GM19438 (cell line): Measurements from ENCODE around the gene DAB2IP.
"Not testable (repeated sequence)": the region's sequence is repeated elsewhere in the genome, so short reads cannot be mapped to it uniquely, and the experiment has no call there.

Experiments
- ATAC-seq: cut with Tn5 transposase; IDR thresholded peaks from one replicate; pipeline ENCODE4 v1.9.1; 2021; ENCODE audit warnings: low read depth; ENCODE audit not compliant: unreplicated experiment

DAB2IP gene

DNA sequence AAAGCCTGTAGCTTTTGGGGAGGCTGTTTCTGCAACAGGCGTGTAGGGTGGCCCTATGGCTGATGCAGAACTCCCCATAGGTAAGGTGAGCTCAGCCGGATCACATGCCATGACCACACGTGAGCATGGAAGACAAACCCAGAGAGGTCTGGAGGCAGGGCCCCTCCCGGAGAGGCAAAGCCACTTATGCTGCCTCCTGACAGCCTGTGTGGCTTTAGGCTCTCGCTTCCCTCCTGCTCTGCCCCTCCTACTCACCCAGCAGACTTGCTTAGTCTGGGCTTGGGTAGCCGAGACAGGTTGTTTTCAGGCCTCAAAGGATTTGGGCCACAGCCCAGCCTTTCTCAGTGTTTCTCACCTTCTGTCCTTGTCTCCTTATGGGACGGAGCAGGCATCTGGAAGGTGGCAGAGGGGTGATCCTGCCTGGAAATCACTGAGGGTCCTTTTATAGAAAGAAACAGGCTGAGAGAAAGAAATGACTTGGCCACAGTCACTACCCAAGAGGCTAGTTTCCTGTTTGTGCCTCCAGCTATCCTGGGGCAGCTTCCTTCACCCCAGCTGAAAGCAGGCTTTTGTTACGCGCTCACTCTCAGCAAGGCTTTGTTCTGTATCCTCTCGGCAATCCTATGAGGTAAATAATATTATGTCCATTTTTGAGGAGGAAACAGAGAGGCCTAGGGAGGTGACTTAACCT lies 89.9 kb downstream of the DAB2IP start:
- no peak for ATAC-seq

DNA sequence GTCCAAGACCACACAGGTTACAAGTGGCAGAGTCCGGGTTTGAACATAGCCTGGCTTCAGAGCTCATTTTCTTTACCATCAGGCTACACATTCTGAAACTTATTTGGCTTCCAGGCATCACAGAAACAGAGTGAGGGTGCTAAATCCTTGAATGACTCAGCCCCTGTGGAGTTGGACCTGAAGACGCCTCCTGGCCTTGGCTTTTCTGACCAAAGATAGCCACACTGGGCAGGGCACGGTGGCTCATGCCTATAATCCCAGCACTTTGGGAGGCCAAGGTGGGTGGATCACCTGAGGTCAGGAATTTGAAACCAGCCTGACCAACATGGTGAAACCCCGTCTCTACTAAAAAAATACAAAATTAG lies 90.5 kb downstream of the DAB2IP start:
- ATAC-seq = not testable (repeated sequence)

DNA sequence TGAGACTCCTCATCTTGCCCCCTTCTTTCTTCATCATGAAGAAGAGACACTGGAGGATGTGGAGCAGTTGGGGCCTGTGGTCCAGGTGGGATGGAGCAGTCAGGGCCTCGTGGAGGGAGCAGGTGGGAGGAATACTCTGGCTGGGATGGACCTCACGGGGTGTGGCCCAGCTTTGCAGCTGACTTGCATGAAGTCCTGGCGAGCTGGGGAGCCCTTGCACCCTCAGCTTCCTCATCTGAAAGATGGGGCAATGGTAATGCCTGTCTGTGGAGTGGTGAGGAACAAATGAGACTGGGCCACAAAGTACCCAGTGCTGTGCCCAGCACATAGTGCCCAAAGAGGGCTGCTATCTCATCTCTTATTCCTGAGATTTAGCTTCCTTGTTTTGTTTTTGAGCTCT lies 91.5 kb downstream of the DAB2IP start:
- no peak for ATAC-seq

DNA sequence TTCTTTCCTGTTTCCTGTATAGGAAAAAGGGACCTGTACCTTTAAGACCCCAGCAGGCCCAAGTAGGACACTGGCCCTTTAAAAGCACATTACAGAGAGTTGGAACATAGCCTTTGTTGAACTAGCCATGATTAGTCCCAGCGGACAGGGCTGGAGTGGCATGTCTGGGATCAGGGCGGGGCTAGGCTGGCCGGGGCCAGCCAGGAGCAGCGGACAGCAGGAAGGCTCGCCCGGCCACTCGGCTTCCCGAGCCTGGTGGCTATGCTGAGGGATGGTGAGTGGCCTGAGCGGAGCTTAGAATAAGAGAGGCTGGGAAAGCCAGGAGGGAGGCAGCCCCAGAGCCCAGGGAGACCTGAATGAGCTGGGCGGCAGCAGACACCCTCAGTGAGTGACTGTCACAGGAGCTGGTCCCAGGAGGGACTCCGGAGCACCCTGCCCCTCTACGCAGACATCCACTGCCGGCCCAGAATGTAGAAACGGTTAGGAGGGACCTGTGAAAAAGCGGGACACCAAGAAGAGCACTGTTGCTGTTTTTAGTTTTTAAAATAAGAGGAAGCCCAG lies 92.1 kb downstream of the DAB2IP start:
- ATAC-seq = no peak

DNA sequence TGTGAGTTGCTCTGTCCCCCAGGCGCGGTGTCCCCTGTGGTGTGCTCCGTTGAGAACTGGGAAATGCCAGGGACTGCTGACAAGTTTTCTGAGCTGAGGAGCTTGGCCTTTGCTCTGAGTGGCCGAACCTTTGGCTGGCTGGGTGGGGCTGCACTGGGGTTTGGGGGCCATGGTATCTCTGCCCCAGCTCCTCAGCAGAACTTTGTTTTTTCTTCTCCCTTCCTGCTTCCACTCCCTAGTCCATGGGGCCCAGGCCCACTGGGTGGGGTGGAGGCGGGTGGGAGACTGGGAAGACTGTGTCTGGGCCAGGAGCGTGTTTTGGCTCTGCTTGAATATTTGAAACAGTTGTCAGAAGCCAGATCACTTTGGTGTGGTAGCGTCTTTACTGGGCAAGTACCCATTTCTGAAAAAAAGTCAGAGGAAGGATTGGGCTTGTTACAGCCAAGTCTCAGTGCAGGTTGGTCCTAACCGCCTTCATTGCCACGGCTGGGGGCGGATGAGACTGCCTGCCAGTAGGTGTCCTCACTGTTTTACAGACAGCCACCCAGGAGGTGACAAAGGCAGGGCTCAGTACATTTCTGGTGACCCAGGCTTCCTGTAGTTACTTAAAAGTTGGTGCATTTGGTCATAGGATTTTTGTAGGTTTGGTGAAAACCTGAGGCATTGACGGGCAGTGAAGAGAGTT lies 92.7 kb downstream of the DAB2IP start:
- no peak for ATAC-seq

DNA sequence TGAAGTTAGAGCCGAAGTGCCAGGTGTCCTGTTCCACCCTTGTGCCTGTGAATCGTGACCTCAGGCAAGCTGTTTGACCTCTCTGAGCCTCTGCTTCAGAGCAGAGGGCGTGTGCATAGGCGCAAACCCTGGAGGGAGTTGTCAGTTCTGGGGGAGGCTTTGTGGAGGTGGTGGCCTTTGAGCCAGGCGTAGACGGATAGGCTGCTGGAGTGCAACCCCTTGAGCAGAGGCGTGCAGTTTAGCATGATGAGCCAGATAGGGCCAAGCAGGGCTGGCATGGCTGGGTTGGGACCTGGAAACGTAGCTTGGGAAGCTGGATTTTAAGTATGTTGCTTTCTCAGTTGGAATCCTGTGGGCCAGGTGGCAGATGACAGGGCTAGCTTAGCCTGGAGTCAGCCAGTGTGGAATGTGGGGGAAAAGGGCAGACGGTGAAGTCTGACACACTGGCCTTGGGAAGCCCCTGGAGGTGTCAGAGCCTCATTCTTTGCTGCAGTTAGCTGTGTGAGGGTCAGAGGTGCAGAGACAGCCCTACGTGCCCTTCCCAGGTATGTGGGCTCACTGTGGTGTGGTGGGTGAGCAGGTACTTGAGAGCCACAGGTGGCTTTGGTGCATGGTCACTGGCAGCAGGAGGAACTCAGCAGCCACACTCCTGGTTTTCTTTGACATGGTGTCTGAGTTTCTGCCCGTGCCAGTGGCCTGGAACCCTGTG lies 93.4 kb downstream of the DAB2IP start:
- ATAC-seq = no peak

DNA sequence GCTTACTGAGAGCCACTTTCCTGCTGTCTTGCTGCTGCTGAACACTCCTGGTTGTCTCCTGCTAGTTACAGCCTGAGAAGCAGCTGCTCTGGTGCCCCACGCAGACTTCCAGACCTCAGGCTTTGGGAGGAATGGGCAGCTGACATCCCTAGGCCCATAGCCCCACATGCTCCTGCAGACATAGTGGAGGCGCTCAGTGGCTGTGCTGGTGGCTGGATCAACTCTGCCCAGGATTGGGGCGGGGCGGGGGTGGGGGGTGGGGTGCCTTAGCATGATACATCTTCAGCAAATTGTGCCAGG lies 93.9 kb downstream of the DAB2IP start:
- no peak for ATAC-seq

DNA sequence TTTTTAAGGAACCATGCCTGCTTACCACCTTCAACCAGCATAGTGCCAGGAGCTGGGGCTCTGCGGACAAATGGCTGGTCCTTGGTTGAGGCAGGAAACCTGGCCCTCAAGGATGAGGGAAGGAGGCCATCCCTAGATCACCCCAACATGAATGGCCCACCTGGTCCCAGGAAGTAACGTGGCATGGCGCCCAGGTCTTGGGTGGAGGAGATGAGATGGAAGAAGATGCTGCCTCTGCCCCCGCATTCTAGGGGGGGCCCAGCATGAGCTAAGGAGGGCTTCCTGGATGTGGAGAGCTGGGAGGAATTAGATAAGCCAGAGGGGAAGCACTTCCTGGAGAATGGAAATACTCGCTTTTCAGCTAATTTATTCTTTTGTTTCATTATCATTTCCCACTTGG lies 95.0 kb downstream of the DAB2IP start:
- no peak for ATAC-seq

DNA sequence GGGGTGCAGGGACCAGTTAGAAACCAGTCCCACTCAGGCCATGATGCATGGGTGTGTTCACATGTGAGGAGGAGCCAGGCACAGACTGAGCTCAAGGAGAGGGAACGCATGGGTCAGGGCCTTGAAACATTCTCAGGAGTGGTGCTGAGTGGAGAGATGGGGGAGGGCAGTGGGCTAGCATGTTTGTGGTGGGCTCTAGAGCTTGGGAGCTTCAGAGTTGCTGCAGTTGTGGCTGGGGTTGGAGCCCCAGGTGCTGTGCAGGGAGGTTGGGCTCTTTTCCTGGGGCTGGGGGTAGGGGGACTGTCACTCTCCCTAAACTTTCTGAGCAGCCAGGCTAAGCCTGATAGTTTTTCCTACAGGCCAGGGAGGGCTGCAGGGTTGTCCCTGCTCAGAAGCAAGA lies 95.4 kb downstream of the DAB2IP start:
- no peak for ATAC-seq

DNA sequence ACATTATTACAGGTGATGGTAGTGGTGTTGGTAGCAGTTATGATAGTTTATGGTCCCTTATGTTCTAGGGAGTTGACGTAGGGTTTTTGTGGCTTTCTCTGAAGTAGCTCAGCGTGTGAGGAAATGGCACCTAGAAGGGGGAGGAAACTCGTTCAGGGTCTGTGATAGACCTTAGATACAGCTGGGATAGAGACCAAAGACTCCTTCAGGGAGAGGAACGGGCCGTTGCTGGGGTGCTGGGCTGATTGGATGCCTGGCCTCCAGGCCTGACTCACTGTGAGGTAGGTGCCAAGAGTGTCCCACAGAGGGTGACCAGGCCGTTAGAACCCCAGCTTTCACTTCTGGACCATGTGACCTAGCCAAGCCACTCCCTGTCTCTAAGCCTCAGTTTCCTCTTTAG lies 96.6 kb downstream of the DAB2IP start:
- ATAC-seq = no peak

DNA sequence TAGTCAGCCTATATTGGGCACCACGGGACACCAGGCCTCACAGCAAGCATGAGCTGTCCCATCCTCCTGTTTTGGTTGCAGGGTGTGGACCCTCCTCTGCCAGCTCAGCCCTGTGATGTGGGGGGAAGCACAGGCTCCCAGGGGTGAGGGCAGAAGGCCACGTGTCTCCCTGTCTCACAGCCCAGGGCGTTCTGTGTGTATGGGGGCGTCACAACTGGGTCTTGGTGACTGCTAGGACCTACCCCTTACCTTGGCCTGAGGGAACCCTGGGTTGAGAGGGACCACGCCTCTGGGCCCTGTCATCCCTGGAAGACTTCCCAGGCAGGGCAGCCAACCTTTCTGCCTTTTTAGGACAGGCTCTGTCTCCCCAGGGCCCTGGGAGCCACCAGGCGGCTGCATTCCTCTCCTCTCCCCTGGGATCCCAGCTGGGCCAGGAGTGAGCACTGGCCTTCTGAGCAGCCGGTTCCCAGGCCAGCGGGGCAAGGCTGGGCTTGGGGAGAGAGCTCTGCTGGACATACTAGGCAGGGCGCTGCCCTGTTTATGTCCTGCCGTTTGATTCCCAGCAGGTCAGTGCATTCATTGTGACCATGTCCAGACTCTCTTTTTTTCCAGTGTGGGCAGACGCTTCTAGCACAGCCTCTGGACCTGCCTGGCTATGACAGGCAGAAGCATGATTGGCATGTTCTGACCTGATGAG lies 97.4 kb downstream of the DAB2IP start:
- ATAC-seq = no peak

DNA sequence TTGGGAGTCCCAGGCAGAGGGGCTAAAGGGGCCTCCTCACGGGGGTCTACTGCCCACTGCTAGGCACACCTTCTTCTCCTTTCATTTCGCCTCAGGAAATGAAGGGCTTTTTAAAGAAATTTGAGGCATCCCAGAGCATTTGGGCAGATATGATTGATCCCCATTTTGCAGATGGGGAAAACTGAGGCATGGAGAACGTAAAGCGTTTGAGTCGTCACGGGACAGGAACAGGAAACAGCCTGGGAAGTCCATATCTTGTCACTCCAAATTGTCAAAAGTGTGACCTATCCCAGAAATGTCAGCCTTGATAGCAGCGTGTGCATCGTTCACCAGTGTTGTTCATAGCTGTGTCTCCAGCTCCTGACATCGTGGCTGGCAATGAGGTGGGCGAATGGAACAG lies 98.2 kb downstream of the DAB2IP start:
- no peak for ATAC-seq

DNA sequence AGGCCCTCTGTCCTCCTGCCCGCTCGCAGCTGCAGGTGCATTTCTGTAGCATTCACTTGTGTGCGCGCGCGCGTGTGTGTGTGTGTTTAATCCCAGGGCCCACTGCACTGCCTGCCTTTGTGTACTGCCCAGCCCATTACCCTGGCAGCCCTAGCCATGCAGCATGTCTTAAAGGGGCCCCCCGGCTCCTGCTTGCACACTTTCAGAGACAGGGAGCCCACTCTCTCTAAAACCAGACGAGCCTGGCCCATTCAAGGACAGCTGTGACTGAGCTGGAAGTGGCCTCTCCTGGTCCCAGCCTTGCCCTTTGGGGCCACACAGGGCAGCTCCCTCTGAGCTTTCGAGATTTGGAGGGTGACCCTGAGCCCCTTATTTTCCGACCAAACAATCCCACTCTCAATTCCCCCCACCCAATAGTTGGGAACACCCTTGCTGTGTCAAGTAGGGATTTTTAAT lies 98.9 kb downstream of the DAB2IP start:
- no peak for ATAC-seq

DNA sequence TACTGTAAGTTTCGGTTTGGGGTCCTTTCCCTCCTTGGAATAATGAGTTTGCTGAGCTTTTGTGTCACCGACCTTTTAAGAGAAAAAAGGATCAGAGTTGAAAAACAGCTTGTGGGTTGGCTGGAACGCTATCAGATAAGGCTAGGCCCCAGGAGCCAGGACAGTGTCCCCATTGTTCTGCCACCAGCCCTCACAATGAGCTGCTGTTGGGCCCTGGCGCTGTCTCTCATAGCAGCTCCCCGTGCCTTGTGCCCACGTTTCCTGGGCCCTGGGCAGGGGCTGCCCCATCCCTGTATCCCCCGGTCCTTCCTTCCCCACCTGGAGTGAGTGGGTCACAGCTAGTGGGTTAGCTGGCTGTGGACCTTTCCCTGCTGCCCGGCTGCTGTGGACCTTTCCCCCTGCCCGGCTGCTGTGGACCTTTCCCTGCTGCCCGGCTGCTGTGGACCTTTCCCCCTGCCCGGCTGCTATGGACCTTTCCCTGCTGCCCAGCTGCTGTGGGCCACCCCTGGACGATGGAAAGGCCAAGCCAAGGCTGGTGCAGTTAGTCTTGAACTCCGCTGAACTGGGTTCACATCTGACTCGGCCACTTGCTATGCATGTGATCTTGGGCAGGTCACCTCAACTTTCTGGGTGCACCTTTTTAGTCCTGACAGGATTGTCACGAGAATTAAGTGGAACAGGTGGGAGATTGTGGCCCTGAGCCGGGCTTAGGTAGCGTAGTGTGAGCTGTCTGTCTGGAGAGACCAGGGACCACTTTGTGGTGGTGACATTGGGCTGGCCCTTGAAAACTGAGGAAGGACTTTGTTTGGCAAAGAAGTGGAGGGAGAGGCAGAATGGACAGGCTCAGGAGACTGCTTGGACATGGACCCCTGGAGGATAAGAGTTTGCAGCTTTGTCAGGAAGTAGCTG lies 99.5 kb downstream of the DAB2IP start:
- no peak for ATAC-seq

DNA sequence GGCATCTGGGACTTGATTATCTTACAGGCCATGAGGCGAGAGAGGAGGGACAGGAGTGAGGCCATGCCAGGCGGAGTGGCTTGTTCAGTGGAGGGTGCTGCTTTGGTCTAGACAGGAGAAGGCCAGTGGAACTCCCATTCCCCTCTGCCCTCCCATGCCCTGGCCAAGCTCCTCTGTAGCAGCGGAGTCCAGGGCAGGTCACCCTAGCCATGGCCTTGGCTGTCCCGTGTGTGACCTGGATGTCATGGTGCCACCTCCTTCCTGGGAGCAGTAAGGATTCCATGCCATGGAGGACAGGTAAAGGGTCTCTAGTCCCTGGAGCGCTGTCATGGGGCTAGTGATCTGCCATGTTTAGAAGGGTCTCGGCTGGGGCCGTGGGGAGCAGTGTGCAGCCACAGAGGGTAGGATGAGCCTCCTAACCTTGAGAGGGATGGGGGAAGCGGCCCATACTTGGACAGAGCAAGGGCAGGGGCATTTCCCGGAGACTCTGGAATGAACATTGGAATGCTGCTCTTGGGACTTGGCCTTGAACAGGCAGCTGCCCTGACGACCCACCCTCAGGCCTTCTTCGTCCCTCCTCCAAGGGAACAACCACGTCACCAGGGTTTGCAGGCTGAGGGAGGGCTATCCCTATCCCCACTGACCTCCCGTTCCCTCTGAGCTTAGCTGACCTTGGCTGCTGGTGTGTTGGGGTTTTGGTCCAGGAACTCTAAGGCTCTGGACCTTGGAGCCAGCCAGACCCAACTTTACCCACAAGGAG lies 100.4 kb downstream of the DAB2IP start:
- no peak for ATAC-seq

DNA sequence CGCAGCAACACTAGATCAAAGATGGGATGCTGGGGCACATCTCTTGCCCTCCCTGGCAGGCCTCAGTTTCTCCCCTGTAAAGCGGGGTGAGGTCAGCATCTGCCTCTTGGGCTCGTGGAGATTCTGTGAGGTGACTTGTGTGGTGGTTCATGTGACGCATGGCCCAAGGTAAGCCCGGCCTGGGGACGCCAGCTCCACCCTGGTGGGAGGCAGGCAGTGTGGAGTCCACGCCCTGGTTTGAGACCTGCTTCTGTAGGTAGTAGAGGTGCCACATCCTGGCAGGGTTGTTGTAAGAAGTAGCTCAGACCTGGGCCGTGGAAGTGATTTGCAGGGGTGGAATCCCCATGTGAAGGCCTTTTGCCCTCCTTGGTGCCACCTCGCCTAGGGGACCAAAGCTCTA lies 101.5 kb downstream of the DAB2IP start:
- no peak for ATAC-seq

DNA sequence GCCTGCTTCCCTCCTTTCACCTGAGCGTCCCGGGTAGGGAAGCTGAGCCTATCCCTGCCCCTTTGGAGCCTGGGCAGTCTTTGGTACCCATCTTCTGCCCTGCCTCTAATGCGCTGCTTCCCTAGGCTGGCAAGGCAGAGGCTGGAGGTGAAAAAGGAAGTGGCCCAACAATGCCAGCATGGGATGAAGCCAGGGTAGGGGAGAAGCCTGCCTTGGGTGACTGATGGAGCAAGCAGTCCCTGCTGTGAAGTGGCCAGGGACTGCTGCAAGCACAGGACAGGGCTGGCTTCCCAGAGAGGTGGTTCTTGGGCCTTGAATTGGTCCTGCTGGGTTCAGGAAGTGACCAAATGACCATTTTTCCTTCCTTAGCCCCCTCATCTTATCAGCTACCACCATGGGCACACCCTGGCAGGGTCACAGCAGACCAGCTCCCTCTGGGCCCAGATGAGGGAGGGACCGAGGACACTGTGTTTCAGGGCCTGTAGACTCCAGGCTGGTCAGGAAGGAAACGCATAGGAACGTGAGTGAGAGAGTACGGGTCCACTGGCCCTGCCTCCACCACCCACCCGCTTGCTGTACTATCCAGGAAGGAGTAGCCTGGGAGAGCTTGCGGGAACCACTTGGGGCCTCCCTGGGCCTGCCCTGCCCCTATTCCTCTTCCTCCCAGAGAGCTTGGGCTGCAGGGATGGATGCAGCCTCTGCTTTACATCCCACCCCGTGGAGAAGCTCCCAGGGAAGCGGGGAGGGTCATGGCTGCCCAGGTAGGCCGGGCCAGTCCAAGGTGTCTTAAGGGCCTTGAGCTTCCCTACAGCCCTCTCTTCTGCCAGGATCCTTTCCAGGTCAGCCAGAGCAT lies 102.6 kb downstream of the DAB2IP start:
- ATAC-seq = no peak

DNA sequence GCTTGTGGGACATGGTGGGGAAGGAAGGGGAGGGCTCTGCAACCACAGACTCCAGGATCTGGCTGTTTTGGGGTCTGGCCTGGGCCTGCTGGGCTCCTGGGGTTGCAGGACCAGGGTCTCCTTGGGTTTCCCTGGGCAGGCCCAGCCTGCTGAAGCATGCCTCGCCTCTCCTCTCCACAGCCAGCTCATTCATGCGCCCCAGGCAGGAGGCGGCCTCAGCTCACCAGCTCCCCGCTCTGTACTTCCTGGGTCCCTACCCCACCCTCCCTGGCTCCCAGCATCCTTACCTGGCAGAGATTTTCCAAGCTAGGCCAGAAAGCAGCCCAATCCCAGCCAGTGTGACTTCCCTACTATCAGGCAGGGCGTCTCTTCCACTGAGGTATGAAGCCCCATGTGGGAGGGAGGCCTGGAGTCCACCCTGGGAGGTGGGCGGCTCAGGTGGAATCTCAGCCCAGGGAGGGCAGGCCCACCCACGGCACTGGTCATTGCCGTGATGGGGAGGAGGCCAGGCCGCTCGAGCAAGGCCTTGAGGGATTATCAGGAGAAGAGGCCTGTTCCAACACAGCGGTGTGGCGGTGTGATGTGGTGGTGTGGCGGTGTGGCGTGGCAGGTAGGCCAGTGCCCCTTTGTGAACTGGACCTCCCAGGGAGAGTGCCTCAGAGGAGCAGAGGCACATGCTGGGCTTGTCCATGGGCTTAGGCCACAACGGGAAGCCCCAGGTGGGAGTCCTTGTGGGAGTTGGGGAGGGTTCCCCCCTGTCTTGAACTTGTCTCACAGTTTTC lies 103.4 kb downstream of the DAB2IP start:
- ATAC-seq = no peak
